Fibroblast of mammary gland (primary cell): ENCODE results near the gene MAP1LC3C.

Source experiments
- DNase-seq: peaks from one replicate; pipeline ENCODE4 v3.0.0-alpha.2; 2010; ENCODE audit warnings: low read depth
- H3K4me3 ChIP-seq: 2 replicates; pipeline ENCODE4 v1.5.1; 2011; ENCODE audit warnings: low read depth, mild to moderate bottlenecking, low read length, moderate library complexity; ENCODE audit not compliant: control insufficient read depth
- TF ChIP-seq, protein P1 (sequence below): conservative IDR thresholded peaks from 2 replicates; pipeline ENCODE4 v1.5.1; 2011; ENCODE audit warnings: low read depth, low read length, inconsistent platforms; ENCODE audit not compliant: control insufficient read depth, insufficient read depth

The MAP1LC3C gene

DNA sequence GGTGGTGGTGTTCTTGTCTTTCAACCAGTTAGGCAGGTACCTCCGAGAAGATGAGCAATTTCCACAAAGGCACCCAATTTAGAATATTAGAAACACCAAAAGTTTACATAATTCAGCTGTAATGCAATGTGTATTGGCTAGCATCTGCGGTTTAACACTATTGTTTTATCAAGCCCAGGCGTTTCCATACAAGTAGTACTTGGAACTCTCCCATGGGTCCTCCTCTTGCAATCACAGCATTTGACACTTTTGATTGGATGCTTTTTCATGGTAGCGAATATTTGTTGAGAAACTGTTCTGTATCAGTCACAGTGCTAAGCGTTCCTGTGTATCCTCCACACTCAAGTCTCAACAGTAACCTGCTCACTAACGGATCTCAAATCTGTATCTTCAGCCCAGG, 20.1 kb upstream of the MAP1LC3C start:
- TF ChIP-seq, protein P1, sequence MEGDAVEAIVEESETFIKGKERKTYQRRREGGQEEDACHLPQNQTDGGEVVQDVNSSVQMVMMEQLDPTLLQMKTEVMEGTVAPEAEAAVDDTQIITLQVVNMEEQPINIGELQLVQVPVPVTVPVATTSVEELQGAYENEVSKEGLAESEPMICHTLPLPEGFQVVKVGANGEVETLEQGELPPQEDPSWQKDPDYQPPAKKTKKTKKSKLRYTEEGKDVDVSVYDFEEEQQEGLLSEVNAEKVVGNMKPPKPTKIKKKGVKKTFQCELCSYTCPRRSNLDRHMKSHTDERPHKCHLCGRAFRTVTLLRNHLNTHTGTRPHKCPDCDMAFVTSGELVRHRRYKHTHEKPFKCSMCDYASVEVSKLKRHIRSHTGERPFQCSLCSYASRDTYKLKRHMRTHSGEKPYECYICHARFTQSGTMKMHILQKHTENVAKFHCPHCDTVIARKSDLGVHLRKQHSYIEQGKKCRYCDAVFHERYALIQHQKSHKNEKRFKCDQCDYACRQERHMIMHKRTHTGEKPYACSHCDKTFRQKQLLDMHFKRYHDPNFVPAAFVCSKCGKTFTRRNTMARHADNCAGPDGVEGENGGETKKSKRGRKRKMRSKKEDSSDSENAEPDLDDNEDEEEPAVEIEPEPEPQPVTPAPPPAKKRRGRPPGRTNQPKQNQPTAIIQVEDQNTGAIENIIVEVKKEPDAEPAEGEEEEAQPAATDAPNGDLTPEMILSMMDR, result no peak
- no peak for DNase-seq
- H3K4me3 ChIP-seq, result no peak overlapping the region

DNA sequence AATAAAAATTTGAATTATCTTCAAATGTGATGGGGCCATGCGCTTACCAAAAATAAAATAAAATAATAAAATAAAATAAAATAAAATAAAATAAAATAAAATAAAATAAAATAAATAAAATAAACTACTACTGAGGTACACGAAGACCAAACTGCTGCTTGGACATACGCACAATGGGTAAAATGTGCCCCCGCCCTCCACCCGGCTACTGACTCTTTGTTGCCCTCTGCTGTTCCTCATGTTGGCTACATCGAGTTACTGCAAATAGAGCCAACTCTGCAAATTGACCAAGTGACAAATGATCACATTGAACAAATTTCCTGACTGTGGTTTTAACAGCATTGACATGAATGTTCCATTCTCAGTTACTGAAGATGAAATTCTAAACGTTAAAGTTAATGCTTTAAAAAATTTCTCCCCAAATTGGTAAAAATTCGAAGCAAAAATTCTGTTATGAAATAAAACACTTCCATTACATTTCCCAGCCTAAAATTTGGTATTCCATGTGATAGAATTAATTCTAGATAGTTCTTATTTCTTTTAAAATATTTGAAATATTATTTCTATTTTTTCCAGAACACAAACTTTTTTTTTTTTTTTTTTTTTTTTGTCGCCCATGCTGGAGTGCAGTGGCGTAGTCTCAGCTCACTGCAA, 18.8 kb upstream of the MAP1LC3C start:
- peak; percentile 67 for DNase-seq
- TF ChIP-seq, protein P1, result peak; percentile 84
- H3K4me3 ChIP-seq, result no peak overlapping the region

DNA sequence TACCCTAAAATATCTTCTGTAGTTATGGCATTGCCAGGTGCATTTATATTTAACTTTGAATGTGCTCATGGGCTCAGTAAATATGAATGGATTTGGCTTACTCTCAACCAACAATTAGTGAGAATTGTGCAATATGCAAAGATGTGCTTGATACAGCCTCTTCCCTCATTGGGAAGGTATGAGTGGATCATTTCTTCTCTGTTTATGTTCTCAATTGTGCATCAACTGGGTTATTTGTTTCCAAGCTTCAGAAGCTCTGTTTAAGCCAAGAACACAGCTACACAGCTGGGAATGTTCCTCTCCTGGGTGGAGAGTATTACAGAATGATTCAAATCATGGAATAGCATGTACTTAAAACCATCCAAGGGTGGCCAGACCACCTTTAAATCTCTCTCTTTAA, 17.6 kb upstream of the MAP1LC3C start:
- no peak overlapping the region for H3K4me3 ChIP-seq
- DNase-seq, result peak; percentile 68
- TF ChIP-seq, protein P1, result no peak

DNA sequence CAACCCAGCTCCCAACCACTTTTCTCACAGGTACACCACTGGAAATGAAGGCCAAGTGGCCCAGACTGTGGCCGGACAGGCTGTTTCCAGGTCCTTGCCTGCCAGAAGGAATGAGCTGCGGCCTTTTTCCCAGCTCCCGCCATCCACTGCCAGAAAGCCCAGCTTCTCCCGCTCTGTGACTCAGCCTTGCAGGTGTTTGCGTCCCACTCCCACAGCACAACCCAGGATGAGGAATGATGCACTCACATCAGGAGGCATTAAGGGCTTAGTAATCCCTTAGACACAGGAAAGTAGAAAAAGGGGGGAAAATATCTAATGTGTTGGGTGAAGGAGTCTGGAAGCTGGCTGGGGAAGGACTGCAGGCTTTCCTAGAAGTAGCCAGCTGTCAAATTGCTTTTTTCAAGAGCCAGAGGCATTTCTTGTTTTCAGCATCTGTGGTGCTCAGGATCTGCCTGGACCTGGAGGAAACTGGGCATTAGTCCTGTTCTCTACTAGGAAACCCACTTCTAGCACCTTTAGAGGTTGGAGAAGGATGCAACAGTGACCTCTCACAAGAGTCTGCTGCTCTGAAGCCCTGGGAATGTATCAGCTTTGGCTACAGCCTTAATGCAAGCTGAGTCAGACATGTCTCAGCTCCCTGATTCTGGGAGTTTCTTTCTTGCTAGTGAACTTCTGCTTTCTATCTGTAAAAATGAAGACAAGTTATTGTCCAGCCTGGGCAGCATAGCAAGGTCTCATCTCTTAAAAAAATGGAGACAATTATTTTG, 13.2 kb upstream of the MAP1LC3C start:
- TF ChIP-seq, protein P1, result no peak
- H3K4me3 ChIP-seq, result no peak overlapping the region
- DNase-seq, result peak; percentile 86

DNA sequence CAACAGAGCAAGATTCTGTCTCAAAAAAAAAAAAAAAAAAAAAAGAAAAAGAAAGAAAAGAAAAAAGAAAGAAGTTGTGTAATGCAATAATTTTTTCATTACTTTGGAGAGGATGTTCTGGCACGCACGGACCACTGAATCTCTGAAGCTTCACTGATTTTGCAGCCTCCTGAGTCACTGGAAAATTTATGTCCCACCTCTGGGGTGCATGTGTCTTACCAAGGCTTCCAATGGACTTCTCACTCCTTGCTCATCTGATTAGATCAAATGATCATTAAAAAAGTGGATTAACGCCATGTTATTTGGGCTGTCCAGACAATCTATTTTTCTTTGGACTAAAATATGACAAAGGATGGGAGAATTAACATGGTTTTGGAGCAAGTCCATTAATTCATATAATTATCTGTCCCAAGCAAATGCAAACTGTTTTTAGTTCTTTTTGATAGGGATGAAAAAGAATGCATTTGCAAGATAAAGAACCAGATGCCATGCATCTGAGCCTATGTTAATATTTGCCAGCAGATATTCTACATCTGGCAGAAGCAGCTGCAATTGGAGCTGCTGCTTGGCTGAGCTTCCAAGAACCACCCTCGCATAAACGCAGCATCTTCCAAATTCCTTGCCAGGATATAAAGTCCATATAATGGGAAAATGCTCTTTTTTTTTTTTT, 10.1 kb upstream of the MAP1LC3C start:
- TF ChIP-seq, protein P1, result no peak
- DNase-seq, result peak; percentile 75
- no peak overlapping the region for H3K4me3 ChIP-seq

DNA sequence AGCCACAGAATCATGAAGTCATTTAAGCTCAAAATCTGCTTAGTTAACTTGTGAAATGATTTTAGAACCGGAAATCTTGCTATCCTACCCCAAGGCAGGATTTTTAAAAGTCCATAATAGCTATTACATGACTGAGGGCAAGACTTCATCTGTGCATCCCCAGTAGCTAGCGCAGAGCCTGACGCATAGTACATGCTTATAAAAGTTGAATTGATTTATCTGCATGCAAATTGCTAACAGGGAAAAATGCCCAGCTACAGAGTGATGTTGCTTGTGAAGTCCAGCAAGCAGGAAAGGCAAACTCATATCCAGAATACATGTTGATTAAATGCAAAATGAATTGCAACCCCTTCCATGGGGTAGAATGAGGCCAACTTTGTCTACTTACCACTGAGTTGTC, 8.1 kb upstream of the MAP1LC3C start:
- no peak for DNase-seq
- H3K4me3 ChIP-seq, result no peak overlapping the region
- TF ChIP-seq, protein P1, result no peak
